ENCODE measurements around the gene TBXA2R.

Gene TBXA2R

GRCh38 chr19:3618811-3619630 lies 12.3 kb upstream of the TBXA2R start:
- no peaks in the 10 kb centered on the region for H3K27me3 Mint-ChIP-seq (ENCODE audit: low read depth)
- H3K27ac Mint-ChIP-seq = no peak overlapping the region
- peaks cover 11% of the 10 kb centered on the region for H3K36me3 Mint-ChIP-seq (ENCODE audit: low read depth)

GRCh38 chr19:3618144-3618810 lies 11.6 kb upstream of the TBXA2R start:
- DNase-seq (ENCODE audit: low spot score) = peak; percentile 30
- no peak overlapping the region for H3K27ac Mint-ChIP-seq
- H3K36me3 Mint-ChIP-seq (ENCODE audit: low read depth) = peaks cover 11% of the 10 kb centered on the region
- H3K4me3 Mint-ChIP-seq = no peak overlapping the region
- no peaks in the 10 kb centered on the region for H3K27me3 Mint-ChIP-seq (ENCODE audit: low read depth)
- H3K9me3 Mint-ChIP-seq = no peaks in the 10 kb centered on the region
- peaks cover 3% of the 10 kb centered on the region for H3K4me1 Mint-ChIP-seq (ENCODE audit: low read depth)

More at GRCh38 chr19:3618811-3619630, 12.3 kb upstream of the TBXA2R start:
- Mint-ChIP-seq H3K4me3 (no peak overlapping the region), H3K9me3 (no peaks in the 10 kb centered on the region), H3K4me1 (ENCODE audit: low read depth) (peaks cover 3% of the 10 kb centered on the region)
- DNase-seq (ENCODE audit: low spot score) = no peak

- H3K4me1 Mint-ChIP-seq (ENCODE audit: low read depth) = peaks cover 3% of the 10 kb centered on the region
- no peaks in the 10 kb centered on the region for H3K9me3 Mint-ChIP-seq
- peaks cover 6% of the 10 kb centered on the region for H3K36me3 Mint-ChIP-seq (ENCODE audit: low read depth)
- no peaks in the 10 kb centered on the region for H3K27me3 Mint-ChIP-seq (ENCODE audit: low read depth)
- no peak for DNase-seq (ENCODE audit: low spot score)
- no peak overlapping the region for H3K4me3 Mint-ChIP-seq
- H3K27ac Mint-ChIP-seq = no peak overlapping the region
These were observed 10.8 kb upstream of the TBXA2R start for GRCh38 chr19:3617463-3617862.

GRCh38 chr19:3615524-3616135 lies 9.0 kb upstream of the TBXA2R start:
- DNase-seq (ENCODE audit: low spot score) = no peak
- peaks cover 3% of the 10 kb centered on the region for H3K4me1 Mint-ChIP-seq (ENCODE audit: low read depth)
- H3K27me3 Mint-ChIP-seq (ENCODE audit: low read depth) = no peaks in the 10 kb centered on the region
- no peak overlapping the region for H3K4me3 Mint-ChIP-seq
- H3K27ac Mint-ChIP-seq = no peak overlapping the region
- H3K9me3 Mint-ChIP-seq = no peaks in the 10 kb centered on the region
- H3K36me3 Mint-ChIP-seq (ENCODE audit: low read depth) = peaks cover 11% of the 10 kb centered on the region

GRCh38 chr19:3614858-3615505 lies 8.3 kb upstream of the TBXA2R start:
- H3K27ac Mint-ChIP-seq = no peak overlapping the region
- H3K4me1 Mint-ChIP-seq (ENCODE audit: low read depth) = peaks cover 3% of the 10 kb centered on the region
- H3K36me3 Mint-ChIP-seq (ENCODE audit: low read depth) = peaks cover 14% of the 10 kb centered on the region
- DNase-seq (ENCODE audit: low spot score) = no peak
- no peaks in the 10 kb centered on the region for H3K27me3 Mint-ChIP-seq (ENCODE audit: low read depth)
- H3K9me3 Mint-ChIP-seq = no peaks in the 10 kb centered on the region
- H3K4me3 Mint-ChIP-seq = no peak overlapping the region

- no peaks in the 10 kb centered on the region for H3K27me3 Mint-ChIP-seq (ENCODE audit: low read depth)
- no peak overlapping the region for H3K4me3 Mint-ChIP-seq
- peaks cover 3% of the 10 kb centered on the region for H3K4me1 Mint-ChIP-seq (ENCODE audit: low read depth)
- no peaks in the 10 kb centered on the region for H3K9me3 Mint-ChIP-seq
- H3K36me3 Mint-ChIP-seq (ENCODE audit: low read depth) = peaks cover 10% of the 10 kb centered on the region
- DNase-seq (ENCODE audit: low spot score) = no peak
- H3K27ac Mint-ChIP-seq = no peak overlapping the region
These were observed 7.4 kb upstream of the TBXA2R start for GRCh38 chr19:3613818-3614661.

- no peak overlapping the region for H3K4me3 Mint-ChIP-seq
- H3K9me3 Mint-ChIP-seq = no peaks in the 10 kb centered on the region
- no peak for DNase-seq (ENCODE audit: low spot score)
- peaks cover under 1% of the 10 kb centered on the region for H3K27me3 Mint-ChIP-seq (ENCODE audit: low read depth)
- H3K27ac Mint-ChIP-seq = no peak overlapping the region
- H3K4me1 Mint-ChIP-seq (ENCODE audit: low read depth) = peaks cover 5% of the 10 kb centered on the region
- H3K36me3 Mint-ChIP-seq (ENCODE audit: low read depth) = peaks cover 9% of the 10 kb centered on the region
These were observed 6.4 kb upstream of the TBXA2R start for GRCh38 chr19:3612901-3613741.

- H3K9me3 Mint-ChIP-seq = no peaks in the 10 kb centered on the region
- peaks cover 5% of the 10 kb centered on the region for H3K27me3 Mint-ChIP-seq (ENCODE audit: low read depth)
- peaks cover 8% of the 10 kb centered on the region for H3K36me3 Mint-ChIP-seq (ENCODE audit: low read depth)
- H3K4me1 Mint-ChIP-seq (ENCODE audit: low read depth) = peaks cover 4% of the 10 kb centered on the region
- H3K27ac Mint-ChIP-seq = no peak overlapping the region
- H3K4me3 Mint-ChIP-seq = no peak overlapping the region
- DNase-seq (ENCODE audit: low spot score) = no peak
These were observed 5.7 kb upstream of the TBXA2R start for GRCh38 chr19:3612330-3612729.

GRCh38 chr19:3611841-3612240 lies 5.2 kb upstream of the TBXA2R start:
- H3K9me3 Mint-ChIP-seq = no peaks in the 10 kb centered on the region
- H3K36me3 Mint-ChIP-seq (ENCODE audit: low read depth) = peaks cover 8% of the 10 kb centered on the region

GRCh38 chr19:3610745-3611717 lies 4.4 kb upstream of the TBXA2R start:
- H3K27me3 Mint-ChIP-seq (ENCODE audit: low read depth) = peaks cover 8% of the 10 kb centered on the region
- H3K36me3 Mint-ChIP-seq (ENCODE audit: low read depth) = peaks cover 8% of the 10 kb centered on the region
- H3K9me3 Mint-ChIP-seq = no peaks in the 10 kb centered on the region
- H3K4me3 Mint-ChIP-seq = no peak overlapping the region
- H3K27ac Mint-ChIP-seq = no peak overlapping the region
- no peak for DNase-seq (ENCODE audit: low spot score)
- H3K4me1 Mint-ChIP-seq (ENCODE audit: low read depth) = peaks cover 4% of the 10 kb centered on the region

More at GRCh38 chr19:3611841-3612240, 5.2 kb upstream of the TBXA2R start:
- Mint-ChIP-seq H3K27me3 (ENCODE audit: low read depth) (peaks cover 8% of the 10 kb centered on the region), H3K4me1 (ENCODE audit: low read depth) (peaks cover 4% of the 10 kb centered on the region), H3K4me3 (no peak overlapping the region), H3K27ac (no peak overlapping the region)
- DNase-seq (ENCODE audit: low spot score) = no peak

- Mint-ChIP-seq H3K27ac (no peak overlapping the region), H3K4me1 (ENCODE audit: low read depth) (peaks cover 4% of the 10 kb centered on the region), H3K9me3 (no peaks in the 10 kb centered on the region), H3K27me3 (ENCODE audit: low read depth) (peaks cover 8% of the 10 kb centered on the region), H3K4me3 (no peak overlapping the region), H3K36me3 (ENCODE audit: low read depth) (peaks cover 8% of the 10 kb centered on the region)
- no peak for DNase-seq (ENCODE audit: low spot score)
These were observed 3.4 kb upstream of the TBXA2R start for GRCh38 chr19:3609779-3610719.

Measured in T-helper 2 cell treated with Interferon-gamma antibody and Interleukin-4, amounts not matched to agents 5 μg/mL and 100 μg/mL, for 36 hours (primary cell).